ENCODE data around the gene RAB40C.

Gene RAB40C

GRCh38 chr16:667113-667779, 77.4 kb downstream of the RAB40C start:
- no peak for DNase-seq

GRCh38 chr16:667780-668518, 78.1 kb downstream of the RAB40C start, which contains the start of gene RHOT2:
Gene RHOT2, plus strand, starts transcription at chr16:668132. Its CDS starts 68 bp downstream, at chr16:668200.
- peak; percentile 74 for DNase-seq

- no peak for DNase-seq
These were observed 78.8 kb downstream of the RAB40C start for GRCh38 chr16:668519-669171.

GRCh38 chr16:669666-670065, 79.8 kb downstream of the RAB40C start:
- no peak for DNase-seq

GRCh38 chr16:670485-671352, 80.9 kb downstream of the RAB40C start:
- no peak for DNase-seq

GRCh38 chr16:671353-672131, 81.7 kb downstream of the RAB40C start:
- DNase-seq, result no peak

- DNase-seq, result no peak
These were observed 82.5 kb downstream of the RAB40C start for GRCh38 chr16:672371-672770.

- no peak for DNase-seq
These were observed 83.0 kb downstream of the RAB40C start for GRCh38 chr16:672851-673250.

GRCh38 chr16:673399-673991, 83.6 kb downstream of the RAB40C start:
- no peak for DNase-seq

- DNase-seq, result no peak
These were observed 84.5 kb downstream of the RAB40C start for GRCh38 chr16:674214-674881.

GRCh38 chr16:674968-675883, 85.4 kb downstream of the RAB40C start, which contains the start of gene RHBDL1:
Gene RHBDL1, plus strand, starts transcription at chr16:675671. Its CDS starts 120 bp downstream, at chr16:675791.
- no peak for DNase-seq

- no peak for DNase-seq
These were observed 86.2 kb downstream of the RAB40C start for GRCh38 chr16:675884-676564.

GRCh38 chr16:676565-676902, 86.7 kb downstream of the RAB40C start:
- no peak for DNase-seq

GRCh38 chr16:676913-677312, 87.0 kb downstream of the RAB40C start:
- DNase-seq, result no peak

- no peak for DNase-seq
These were observed 87.7 kb downstream of the RAB40C start for GRCh38 chr16:677316-678190.

GRCh38 chr16:678209-678857, 88.5 kb downstream of the RAB40C start:
- no peak for DNase-seq
